ENCODE results near the gene WDR17.

WDR17 gene

DNA sequence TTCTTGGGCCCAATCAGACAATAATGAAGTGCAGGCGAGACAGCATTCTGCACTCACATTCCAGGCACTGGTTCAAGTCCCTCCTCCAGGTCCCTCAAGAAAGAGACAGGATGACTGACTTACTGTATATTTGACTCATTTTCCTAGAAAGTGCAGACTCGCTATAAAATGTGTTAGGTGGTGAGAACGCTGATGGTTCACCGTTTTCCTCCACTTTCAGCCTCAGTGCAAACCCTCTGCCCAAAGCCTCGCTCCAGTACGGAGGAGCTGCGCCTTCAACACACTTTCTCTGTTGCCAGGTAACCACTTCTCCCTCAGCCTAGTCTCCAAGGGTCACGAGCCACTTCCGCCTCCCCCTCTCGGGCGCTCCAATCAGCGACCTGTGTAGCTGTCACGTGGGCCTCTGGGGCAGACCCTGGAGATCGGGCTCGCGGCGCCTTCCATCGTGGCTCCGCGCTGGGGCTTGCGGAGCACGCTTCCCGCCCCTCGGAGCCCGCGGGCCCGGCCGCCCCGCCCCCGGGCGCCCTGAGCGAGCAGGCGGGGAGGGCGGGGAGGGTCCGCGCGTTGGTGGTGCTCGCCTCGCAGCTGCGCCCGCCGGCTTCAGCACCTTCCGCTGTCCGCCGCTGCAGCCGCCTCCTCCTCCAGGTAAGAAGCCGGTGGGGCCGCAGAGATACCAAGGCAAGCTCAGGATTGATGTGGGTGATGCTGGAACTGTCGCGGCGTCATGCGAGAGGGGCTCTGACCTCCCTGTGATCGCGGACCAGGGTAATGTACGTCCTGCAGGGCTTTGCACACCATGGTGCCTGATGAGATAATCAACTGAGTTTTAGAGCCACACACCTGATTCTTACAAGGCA lies at the start of gene WDR17:
WDR17 (plus strand) TSS at position 407 of the 857 bp plus-strand sequence. CDS start 45,740 bp downstream, outside the sequence.
- DNase-seq (ENCODE audit: low read depth in 2 of 2), result peak; percentile 60 to 62

DNA sequence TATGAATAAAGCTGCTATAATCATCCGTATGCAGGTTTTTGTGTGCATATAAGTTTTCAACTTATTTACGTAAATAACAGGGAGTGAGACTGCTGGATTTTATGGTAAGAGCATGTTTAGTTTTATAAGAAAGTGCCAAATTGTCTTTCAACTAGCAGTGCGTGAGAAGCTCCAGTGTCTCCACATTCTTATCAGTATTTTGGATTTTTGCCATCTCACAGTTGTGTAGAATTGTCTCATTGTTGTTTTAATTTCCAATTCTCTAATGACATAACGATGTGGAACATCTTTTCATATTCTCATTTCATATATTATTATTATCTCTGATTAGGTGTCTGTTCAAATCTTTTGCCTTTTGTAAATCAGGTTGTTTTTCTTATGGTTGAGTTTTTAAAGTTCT lies 49.0 kb upstream of the WDR17 start:
- DNase-seq (ENCODE audit: low read depth in 2 of 2), result no peak

DNA sequence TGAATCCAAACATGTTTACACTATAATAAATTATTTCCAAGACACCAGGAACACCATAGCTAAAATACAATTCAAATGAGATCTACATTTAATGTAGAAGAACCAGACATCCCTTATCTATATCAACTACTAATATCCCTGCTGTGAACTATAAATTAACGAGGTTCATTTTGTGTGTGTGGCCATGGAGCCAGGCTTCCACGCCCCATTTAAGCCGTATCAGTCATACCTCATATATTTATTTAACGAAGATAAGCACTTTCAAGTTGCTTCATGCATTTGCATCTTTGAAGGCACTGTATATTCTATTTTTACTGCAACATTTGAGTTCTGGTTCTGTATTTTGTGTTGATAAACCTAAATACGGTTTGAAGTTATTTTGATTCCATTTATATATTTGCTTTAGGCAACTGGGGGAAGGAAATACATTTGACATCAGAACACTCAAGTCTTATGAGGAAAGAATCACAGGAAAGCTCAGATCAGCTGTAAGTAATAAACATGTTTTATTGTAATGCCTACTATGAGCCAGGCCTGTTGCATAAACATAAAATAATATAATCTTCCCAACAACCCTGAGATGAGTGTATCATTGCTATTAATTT lies 45.1 kb upstream of the WDR17 start:
- DNase-seq (ENCODE audit: low read depth in 2 of 2), result no peak

DNA sequence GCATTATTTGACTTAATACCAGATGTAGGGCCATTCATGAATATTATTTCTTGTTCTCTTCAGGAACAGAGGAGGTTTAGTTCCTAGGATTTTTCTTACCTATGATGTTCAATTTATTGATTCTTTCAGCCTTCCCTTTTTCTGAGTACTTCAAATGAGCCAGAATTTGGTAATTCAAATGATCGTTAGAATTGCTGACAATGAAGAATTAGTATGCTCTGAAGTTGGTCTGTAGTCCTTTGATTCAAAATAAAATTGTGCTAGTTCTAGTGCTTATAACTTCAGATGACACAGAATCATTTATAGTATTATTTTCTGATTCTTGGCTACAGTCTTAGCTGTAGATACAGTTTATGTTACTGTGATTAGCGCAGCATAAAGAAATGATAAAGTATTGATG lies 35.2 kb upstream of the WDR17 start:
- no peak for DNase-seq (ENCODE audit: low read depth in 2 of 2)

DNA sequence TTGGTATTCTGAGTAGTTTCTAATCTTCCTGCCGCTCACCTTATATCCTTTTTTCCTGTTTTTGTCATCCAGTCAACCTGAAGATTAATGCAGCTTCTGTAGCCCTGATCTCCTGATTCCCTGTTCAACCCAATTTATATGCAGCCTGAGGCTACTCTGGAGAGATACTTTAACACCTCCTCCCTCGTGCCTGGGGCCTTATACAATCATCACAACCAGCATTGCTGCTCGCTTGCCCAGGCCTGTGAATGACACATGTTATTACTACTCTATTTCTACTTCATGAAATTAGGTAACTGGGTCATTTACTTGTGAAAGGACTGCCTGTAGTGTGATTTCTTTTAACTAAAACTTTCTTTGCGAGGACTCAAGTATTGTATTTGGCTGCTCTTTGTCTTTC lies 33.7 kb upstream of the WDR17 start:
- DNase-seq (ENCODE audit: low read depth in 2 of 2), result no peak

DNA sequence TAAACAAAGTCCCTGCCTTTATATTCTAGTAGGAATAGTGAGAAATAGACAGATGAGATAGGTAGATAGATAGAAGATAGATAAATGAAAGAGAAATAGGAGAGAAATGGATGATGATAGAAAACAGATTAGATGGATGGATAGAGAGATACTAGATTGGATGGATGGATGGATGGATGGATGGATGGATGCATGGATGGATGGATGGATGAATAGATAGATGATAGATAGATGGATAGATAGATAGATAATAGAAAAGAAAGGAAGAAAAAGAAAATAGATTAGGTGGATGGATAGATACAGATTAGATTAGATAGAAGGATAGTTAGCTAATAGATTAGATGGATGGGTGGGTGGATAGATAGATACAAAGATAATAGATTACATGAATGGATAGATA lies 33.2 kb upstream of the WDR17 start:
- DNase-seq (ENCODE audit: low read depth in 2 of 2), result no peak

DNA sequence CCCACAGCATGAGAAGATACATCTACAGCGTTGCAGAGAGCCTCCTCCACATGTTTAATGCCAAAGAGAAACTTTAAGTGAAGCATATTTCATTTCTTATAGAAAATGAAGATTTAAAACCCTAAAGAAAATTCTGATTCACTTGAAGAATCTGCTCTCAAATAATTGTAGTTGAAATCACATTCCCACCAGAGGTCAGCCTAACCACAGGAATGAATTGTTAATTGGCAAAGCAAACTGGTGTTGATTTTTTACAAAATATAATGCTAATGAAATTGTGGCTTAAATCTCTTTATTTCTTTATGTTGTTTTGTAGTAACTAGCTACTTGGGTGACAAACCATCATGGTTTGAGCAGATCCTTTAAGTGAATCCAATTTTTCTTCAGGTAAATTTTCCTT lies 31.1 kb upstream of the WDR17 start:
- peak in 1 of 2 donors; percentile 14 for DNase-seq (ENCODE audit: low read depth in 2 of 2)

DNA sequence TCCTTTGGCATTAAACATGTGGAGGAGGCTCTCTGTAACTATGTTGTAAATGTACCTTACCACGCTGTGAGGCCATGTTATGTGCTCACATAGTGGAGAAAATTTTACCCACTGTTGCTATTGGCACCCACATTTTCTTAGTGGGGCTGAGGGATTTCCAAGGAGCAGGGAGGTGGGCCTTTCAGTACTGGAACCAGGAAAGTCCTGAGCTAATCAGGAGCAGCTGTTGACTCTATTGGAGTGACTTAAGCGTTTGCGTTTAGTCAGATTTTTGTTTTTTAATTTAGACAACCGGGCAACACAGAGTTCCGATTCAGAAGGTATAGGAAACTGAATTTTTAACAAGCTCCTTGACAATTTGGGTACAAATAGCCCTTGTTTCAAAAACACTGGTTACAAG lies 30.7 kb upstream of the WDR17 start:
- DNase-seq (ENCODE audit: low read depth in 2 of 2), result no peak

DNA sequence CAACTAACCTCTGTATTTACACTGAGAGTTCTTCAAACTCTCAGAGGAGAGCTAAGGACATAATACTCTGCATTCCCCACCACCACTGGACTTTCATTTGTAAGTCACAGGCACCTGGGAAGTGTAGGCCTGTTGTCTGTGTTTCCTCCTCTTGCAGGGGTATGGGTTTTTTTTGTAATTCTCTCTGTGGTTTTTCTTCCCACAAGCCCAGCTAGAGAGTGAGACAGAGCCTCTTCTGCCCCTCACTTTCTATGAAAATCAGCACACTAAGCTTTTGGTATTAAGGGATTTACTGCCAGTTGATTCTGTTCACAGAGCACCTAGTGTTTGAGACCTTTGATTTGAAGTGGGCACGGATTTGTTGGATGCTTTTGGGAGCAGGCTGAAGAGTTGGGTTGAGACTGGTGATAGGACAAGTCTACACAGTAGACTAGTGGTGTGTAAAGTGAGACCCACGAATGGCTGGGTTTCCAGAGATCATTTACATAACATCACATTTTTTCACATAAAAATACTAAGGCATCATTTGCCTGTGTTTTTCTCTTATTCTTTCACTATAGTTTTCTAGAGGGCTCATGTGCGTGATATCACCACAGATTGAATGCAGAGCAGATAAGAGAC lies 28.9 kb upstream of the WDR17 start:
- DNase-seq (ENCODE audit: low read depth in 2 of 2), result no peak

DNA sequence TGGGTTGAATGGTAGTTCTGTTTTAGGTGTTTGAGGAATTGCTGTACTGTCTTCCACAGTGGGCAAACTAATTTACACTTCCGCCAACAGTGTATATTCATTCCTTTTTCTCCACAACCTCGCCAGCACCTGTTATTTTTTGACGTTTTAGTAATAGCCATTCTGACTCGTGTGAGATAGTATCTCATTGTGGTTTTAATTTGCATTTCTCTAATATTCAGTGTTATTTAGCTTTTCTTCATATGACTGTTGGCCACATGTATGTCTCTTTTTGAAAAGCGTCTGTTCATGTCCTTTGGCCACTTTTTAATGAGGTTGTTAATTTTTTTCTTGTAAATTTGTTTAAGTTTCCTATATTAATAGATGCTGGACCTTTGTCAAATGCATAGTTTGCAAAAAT lies 26.9 kb upstream of the WDR17 start:
- no peak for DNase-seq (ENCODE audit: low read depth in 2 of 2)

DNA sequence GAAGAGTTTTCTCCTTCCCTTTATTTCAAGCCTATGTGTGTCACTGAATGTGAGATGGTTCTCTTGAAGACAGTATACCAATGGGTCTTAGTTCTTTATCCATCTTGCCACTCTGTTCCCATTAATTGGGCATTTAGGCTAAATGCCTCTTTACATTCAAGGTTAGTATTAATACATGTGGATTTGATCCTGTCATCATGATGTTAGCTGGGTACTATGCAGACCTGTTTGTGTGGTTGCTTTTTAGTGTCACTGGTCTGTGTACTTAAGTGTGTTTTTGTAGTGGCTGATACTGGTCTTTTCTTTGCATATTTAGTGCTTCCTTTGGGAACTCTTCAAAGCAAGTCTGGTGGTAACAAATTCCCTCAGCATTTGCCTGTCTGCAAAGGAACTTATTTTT lies 23.4 kb upstream of the WDR17 start:
- no peak for DNase-seq (ENCODE audit: low read depth in 2 of 2)

DNA sequence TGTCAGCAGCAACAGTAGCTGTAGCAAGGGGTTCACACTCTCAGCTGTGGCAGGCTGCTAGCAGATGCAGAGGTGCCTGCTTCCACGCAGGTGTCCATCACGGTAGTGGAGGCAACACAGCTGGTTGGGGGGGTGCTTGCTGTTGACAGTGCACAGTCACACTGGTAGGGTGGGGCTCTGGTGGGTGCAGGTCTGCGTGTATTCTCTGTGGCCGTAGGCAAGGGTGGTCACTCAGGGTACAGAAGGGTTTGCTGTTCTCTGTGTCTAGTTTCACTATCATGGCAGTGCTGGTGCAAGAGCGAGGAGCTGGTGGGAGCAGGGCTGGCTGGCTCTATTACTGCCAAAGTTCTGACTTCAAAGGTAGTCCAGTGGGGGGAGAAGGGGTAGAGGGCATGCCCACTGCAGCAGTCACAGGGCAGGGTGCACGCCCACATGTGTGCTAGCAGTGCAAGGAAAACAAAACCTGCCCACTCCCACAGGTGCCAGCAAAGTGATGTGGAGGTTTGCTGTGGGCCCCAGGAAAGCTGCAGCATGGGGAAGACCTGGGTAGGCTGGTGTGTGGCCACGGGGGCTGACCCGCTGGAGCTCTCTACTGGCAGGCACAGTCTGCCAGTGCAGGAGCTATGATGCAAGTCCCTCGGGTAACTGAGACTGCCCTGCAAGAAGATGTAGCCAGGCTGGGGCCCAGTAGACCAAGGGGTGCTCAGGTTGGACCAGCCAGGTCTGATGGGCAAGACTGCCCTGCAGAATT lies 21.6 kb upstream of the WDR17 start:
- DNase-seq (ENCODE audit: low read depth in 2 of 2), result no peak

DNA sequence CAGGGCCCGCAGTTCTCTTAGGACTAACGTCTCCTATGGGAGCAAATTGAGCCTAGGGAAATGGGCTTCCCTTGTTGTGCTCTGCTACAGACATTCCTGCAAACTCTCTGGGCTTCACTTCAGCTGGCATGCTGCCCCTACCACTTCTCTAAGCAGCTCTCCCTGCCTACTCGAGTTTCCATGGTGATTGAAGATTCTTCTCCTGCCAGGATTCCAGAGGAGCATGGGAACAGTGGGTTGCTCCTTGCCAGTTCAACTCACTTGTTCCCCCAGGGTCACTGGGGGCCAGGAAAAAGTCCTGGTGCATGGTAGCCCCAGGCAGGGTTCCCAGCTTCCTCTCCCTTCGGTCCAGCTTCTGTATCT lies 21.1 kb upstream of the WDR17 start:
- DNase-seq (ENCODE audit: low read depth in 2 of 2), result no peak

DNA sequence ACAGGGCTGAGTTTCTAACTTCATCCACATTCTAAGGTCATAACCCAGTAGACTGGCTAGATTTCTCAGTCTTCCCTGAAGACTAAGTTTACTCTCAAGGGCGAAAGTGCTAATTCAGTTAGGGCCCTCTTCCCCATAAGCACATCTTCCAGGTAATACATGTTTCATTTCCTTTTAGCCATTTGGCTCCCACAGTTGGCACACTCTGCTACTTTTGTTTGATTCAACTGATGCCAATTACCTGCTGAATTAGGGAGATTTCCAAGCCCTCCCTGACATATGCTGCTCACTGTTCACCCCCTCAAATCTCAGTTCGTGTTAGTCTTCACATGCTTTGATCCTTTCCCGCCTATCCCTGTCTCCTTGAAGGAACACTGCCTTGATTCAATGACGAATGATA lies 17.0 kb upstream of the WDR17 start:
- no peak for DNase-seq (ENCODE audit: low read depth in 2 of 2)

DNA sequence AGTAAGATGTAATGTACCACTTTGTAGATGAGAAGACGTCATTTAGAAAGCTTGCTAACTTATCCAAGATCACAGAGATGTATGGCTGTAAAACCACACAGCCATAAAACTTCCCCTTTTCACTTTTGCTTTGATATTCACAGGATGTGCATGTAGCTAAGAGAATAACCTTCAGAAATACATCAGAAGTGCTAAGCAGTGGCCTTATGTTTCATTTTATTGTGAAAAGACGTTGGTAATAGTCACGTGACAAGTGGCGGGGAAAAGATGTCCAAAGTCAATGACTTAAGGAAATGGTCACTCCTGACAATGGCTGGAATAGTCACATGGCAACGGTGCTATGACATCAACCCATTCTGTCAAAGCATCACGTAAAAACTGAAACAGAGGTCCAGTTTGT lies 12.9 kb upstream of the WDR17 start:
- DNase-seq (ENCODE audit: low read depth in 2 of 2), result no peak

DNA sequence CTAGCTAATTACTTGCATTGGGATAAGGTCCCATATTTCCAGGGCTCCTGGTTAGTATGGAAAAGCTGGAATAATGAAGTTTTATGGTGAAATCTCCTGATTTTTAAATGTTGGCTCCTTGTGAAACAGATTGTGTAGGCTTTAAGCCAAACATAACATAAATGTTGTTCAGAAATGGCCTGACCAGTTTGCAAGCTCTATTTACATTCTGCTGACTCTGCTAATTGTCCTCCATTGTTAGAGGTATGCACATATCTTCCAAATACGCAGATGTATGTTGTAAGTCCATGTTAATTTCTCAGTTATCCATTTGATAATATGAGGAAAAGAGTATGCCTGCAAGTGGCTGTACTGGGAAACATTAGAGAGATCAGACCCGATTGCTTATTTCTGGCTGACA lies 11.9 kb upstream of the WDR17 start:
- no peak for DNase-seq (ENCODE audit: low read depth in 2 of 2)

DNA sequence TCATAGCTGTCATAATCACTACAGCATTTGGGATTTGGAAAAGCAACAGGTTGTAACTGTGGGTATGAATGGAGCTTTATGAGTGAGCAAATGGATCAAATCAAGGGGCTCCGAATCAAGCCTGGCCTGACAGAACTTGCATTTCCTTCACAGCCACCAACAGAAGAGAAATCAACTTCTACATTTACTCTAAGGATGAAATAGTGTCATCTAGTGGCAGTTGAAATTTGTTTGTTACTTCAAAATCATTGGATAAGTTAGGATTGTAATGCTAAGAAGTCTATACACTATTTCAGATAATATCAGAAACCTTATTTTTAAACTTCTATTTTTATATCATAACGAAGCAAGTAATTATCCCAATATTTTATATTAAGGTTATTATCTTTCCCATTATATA lies 10.7 kb upstream of the WDR17 start:
- DNase-seq (ENCODE audit: low read depth in 2 of 2), result no peak

DNA sequence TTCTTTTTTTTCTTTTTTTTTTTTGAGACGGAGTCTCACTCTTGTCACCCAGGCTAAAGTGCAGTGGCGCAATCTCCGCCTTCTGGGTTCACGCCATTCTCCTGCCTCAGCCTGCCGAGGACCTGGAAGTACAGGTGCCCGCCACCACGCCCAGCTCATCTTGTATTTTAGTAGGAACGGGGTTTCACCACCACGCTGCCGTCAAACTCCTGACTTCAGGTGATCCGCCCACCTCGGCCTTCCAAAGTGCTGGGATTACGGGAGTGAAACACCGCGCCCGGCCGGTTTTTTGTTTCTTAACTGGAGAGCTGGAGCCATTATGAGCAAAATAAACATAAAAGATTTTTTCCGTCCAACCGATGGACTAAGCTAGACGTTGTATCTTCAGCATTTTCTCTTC lies 1.9 kb upstream of the WDR17 start:
- no peak for DNase-seq (ENCODE audit: low read depth in 2 of 2)

DNA sequence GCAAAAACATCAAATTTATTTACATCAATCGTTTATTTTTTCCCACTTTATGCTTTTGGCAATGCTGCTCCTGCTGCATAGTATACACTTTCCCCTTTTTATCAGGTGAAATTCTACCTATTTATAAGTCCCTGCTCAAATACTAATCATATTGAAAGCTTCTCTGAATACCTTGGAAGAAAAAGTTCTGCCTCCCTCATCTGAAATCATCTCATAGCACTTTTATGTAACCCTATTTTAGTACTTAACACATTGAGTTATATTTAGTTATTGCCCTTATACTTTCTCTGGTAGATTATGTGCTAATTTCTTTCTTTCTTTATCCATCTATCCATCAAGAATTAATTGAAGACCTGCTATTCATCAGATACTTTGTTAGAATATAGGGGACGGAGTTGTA lies 1.1 kb upstream of the WDR17 start:
- DNase-seq (ENCODE audit: low read depth in 2 of 2), result no peak

DNA sequence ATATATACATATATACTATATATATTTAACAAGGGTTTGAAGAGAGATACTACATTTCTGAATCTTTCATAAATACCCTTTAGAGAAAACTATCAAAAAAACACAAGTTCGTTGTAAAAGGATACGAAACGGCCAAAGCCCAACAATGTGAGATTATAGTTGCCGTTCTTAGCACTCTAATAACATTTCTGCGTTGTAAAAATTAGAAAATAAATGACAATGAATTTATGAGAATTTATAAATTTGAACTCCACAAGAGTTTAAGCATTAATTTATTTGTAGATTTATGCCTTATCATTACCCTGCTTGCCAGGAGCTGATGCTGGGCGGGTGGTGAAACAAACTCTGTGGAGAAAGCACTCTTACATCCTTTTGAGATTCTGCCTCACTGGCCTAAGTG lies 1.1 kb downstream of the WDR17 start:
- no peak for DNase-seq (ENCODE audit: low read depth in 2 of 2)

DNA sequence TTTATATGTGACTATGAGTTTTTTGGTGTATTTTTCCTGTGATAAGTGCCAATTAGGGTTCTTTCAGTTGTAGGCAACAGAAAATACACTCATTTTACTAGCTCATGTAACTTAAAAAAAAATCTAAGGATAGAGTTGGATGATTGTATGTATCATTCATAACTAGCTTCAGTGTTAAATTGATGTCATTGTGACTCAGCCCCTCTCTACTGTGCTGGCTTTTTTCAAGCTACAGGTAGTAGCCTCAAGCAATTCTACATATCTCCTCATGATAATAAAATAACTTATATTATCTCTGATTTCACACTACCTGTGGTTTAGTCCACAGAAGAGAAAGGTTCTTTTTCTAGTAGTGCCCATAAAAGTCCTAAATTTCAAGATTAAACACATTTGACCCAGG lies 11.9 kb downstream of the WDR17 start:
- DNase-seq (ENCODE audit: low read depth in 2 of 2), result no peak

DNA sequence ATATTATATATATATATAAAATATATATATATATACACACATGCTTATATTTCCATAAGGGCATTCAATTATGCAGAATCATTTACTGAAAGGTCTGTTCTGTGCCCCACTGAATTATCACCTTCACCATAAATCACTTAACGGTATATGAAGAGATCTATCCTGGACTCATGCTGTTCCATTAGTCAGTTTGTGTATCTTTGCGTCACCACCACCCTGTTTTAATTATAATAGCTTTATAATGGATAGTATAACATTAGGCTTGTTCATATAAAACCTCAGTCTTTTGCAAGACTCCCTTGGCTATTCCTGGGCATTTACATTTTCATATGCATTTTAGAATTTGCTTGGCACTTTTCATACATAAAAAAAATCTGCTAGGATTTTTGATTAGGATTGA lies 19.1 kb downstream of the WDR17 start:
- DNase-seq (ENCODE audit: low read depth in 2 of 2), result no peak

DNA sequence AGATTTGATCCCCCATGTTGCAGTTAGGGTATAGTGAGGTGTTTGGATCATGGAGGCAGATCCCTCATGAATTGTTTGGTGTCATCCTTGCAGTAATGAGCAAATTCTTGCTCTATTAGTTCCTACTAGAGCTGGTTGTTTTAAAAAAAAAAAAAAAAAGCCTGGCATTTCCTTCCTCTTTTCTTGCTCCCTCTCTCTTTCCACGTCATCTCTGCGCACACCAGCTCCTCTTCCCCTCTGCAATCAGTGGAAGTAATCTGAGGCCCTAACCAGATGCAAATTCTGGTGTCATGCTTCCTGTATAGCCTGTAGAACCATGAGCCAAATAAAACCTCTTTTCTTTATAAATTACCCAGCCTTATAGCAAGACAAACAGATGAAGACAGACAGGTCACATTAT lies 24.5 kb downstream of the WDR17 start:
- DNase-seq (ENCODE audit: low read depth in 2 of 2), result no peak
